Naive thymus-derived CD4-positive, alpha-beta T cell (primary cell): Measurements from ENCODE around the gene BLID. TPM values are rescaled to one million over a fixed set of nuclear protein-coding genes. Genes with fewer than 3 reads are reported as not detected.

Experiments
- ATAC-seq: fragments of 150-1000 bp; cut with Tn5 transposase; 2 replicates; pipeline ENCODE4 v1.10.0; 2021; ENCODE audit warnings: mild to moderate bottlenecking, moderate library complexity
- CTCF ChIA-PET: fragments of 350-600 bp; sonication (Branson Sonifier 250); formaldehyde crosslinking; loops from one replicate; lab custom pipeline; 2021; ENCODE audit warnings: antibody characterized with exemption; lab: Charles Lee
- POLR2A ChIA-PET: fragments of 350-600 bp; sonication (Branson Sonifier 250); formaldehyde crosslinking; loops from one replicate; lab custom pipeline; 2021; ENCODE audit warnings: antibody characterized with exemption, inconsistent platforms; lab: Charles Lee
- DNase-seq, 9 donors: peaks; one replicate each; pipeline versions ENCODE4 v3.0.0 to v3.0.0-alpha.2; 2020 to 2022; ENCODE audit warnings: mixed read lengths in 1 of 9
- H3K27ac ChIP-seq: one replicate; pipeline ENCODE4 v1.7.0; 2013; ENCODE audit warnings: mild to moderate bottlenecking, low read depth, low read length, moderate library complexity
- H3K27me3 ChIP-seq, 2 donors: one replicate each; pipeline ENCODE4 v1.7.0; 2013; ENCODE audit warnings: low read length in 2 of 2, mild to moderate bottlenecking in 2 of 2, moderate library complexity in 2 of 2; ENCODE audit not compliant: control insufficient read depth in 2 of 2, insufficient read depth in 2 of 2
- H3K36me3 ChIP-seq, 3 experiments: 1 replicate in 2 of 3; 2 replicates in 1 of 3; pipeline ENCODE4 v1.7.0; 2013; ENCODE audit warnings: low read length in 3 of 3, mild to moderate bottlenecking in 3 of 3, moderate library complexity in 1 of 3; ENCODE audit not compliant: insufficient read depth in 3 of 3, control insufficient read depth in 2 of 3
- H3K4me1 ChIP-seq, 2 donors: one replicate each; pipeline ENCODE4 v1.7.0; 2013; ENCODE audit warnings: low read length in 2 of 2, mild to moderate bottlenecking in 2 of 2, moderate library complexity in 1 of 2; ENCODE audit not compliant: control insufficient read depth in 2 of 2, insufficient read depth in 2 of 2
- H3K4me3 ChIP-seq: 2 replicates; pipeline ENCODE4 v1.7.0; 2013; ENCODE audit warnings: mild to moderate bottlenecking, low read length
- H3K9me3 ChIP-seq, 3 experiments: 1 replicate in 2 of 3; 2 replicates in 1 of 3; pipeline ENCODE4 v1.7.0; 2013; ENCODE audit warnings: low read length in 3 of 3; ENCODE audit not compliant: control insufficient read depth in 2 of 3
- H3K27ac Mint-ChIP-seq, 9 donors: one replicate each; pipeline ENCODE4 v1.8.0; 2020 to 2022; ENCODE audit warnings: mixed read lengths in 9 of 9, mild to moderate bottlenecking in 8 of 9, moderate library complexity in 5 of 9, inconsistent platforms in 2 of 9
- H3K27me3 Mint-ChIP-seq, 5 donors: one replicate each; pipeline ENCODE4 v1.8.0; 2021 to 2022; ENCODE audit warnings: mixed read lengths in 5 of 5, mild to moderate bottlenecking in 1 of 5
- H3K36me3 Mint-ChIP-seq, 5 donors: one replicate each; pipeline ENCODE4 v1.8.0; 2020 to 2022; ENCODE audit warnings: mixed read lengths in 5 of 5, mild to moderate bottlenecking in 3 of 5, inconsistent platforms in 1 of 5
- H3K4me1 Mint-ChIP-seq, 7 donors: one replicate each; pipeline ENCODE4 v1.8.0; 2020 to 2022; ENCODE audit warnings: mixed read lengths in 7 of 7, mild to moderate bottlenecking in 3 of 7, inconsistent platforms in 1 of 7
- H3K4me3 Mint-ChIP-seq, 10 donors: one replicate each; pipeline ENCODE4 v1.8.0; 2020 to 2022; ENCODE audit warnings: mild to moderate bottlenecking in 10 of 10, mixed read lengths in 10 of 10, moderate library complexity in 6 of 10, inconsistent platforms in 2 of 10
- H3K9me3 Mint-ChIP-seq, 11 donors: one replicate each; pipeline ENCODE4 v1.8.0; 2020 to 2022; ENCODE audit warnings: mixed read lengths in 11 of 11, mild to moderate bottlenecking in 4 of 11, inconsistent platforms in 1 of 11, moderate library complexity in 1 of 11
- intact Hi-C, 2 donors: fragments of 100-400 bp; cut with micrococcal nuclease; formaldehyde crosslinking; loops; one replicate each; pipeline ENCODE4 v1.15.1; 2023
- polyA plus RNA-seq, 2 donors: library from polyadenylated mRNA; unstranded; fragments of 300-500 nt; fragmentation: Illumina TruSeq; gene quantifications; one replicate each; pipeline ENCODE4 v1.2.3, GENCODE V29; 2021
- total RNA-seq, 6 experiments: library from RNA in 5 of 6; stranded (reverse) in 5 of 6; gene quantifications; 1 replicate in 5 of 6; 2 replicates in 1 of 6; pipeline ENCODE4 v1.2.3 and lab custom pipeline; 2021 to 2026

The BLID gene
- total and polyA plus RNA-seq, 7 experiments from 2014 or later, result not detected

DNA sequence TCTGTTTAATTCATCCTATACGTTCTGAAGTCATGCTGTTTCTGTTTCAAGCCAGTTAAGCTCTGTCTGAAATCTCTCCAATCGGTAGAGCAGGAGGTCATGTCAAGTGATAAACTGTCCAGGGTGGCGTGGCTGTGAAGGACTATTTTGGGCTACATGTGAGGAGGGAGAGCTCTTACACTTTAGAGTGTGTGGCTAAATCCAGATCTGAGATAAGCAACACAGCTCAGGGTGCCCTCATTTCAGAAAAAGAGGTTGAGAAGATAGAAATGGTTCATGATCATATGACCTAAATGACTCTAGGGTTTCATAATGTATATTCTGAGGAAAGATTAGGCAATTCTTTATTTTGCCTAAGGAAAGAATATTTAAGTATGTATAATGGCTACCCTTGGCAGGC, 8.4 kb downstream of the BLID start:
- Histone ChIP-seq H3K9me3 (no peaks in the 10 kb centered on the region), H3K36me3 (no peaks in the 10 kb centered on the region), H3K4me1 (no peaks in the 10 kb centered on the region), H3K27me3 (no peaks in the 10 kb centered on the region), H3K27ac (no peak overlapping the region), H3K4me3 (no peak overlapping the region)
- no peak overlapping the region for H3K27ac Mint-ChIP-seq
- no peak for DNase-seq
- H3K4me3 Mint-ChIP-seq, result no peak overlapping the region
- ATAC-seq, result no peak
- H3K4me1 Mint-ChIP-seq, result no peaks in the 10 kb centered on the region
- intact Hi-C loops, result no loop called here
- POLR2A ChIA-PET, result no interaction called here
- H3K9me3 Mint-ChIP-seq, result peaks cover 0 to 10% (median 0%) of the 10 kb centered on the region in 11 donors
- H3K27me3 Mint-ChIP-seq, result peaks cover 0 to 33% (median 24%) of the 10 kb centered on the region in 5 donors
- CTCF ChIA-PET, result no interaction called here
- no peaks in the 10 kb centered on the region for H3K36me3 Mint-ChIP-seq

- ATAC-seq, result no peak
- ChIA-PET CTCF (no interaction called here), POLR2A (no interaction called here)
- no peak overlapping the region for H3K27ac Mint-ChIP-seq
- H3K4me1 ChIP-seq, result no peaks in the 10 kb centered on the region
- H3K4me3 Mint-ChIP-seq, result no peak overlapping the region
- H3K4me1 Mint-ChIP-seq, result no peaks in the 10 kb centered on the region
- no peak for DNase-seq
- H3K9me3 Mint-ChIP-seq, result peaks cover 0 to 10% (median 0%) of the 10 kb centered on the region in 11 donors
- H3K36me3 ChIP-seq, result no peaks in the 10 kb centered on the region
- H3K9me3 ChIP-seq, result no peaks in the 10 kb centered on the region
- H3K27ac ChIP-seq, result no peak overlapping the region
- intact Hi-C loops, result no loop called here
- no peak overlapping the region for H3K4me3 ChIP-seq
- peaks cover 0 to 33% (median 24%) of the 10 kb centered on the region in 5 donors for H3K27me3 Mint-ChIP-seq
- peaks cover 0 to 3% of the 10 kb centered on the region in 2 donors for H3K27me3 ChIP-seq
- H3K36me3 Mint-ChIP-seq, result no peaks in the 10 kb centered on the region
Measured at GRCh38 chr11:122107045-122107444, 9.0 kb downstream of the BLID start.

- H3K36me3 ChIP-seq, result no peaks in the 10 kb centered on the region
- peaks cover 0 to 12% (median 6%) of the 10 kb centered on the region in 7 donors for H3K4me1 Mint-ChIP-seq
- H3K4me3 Mint-ChIP-seq, result no peak overlapping the region
- H3K27ac ChIP-seq, result no peak overlapping the region
- intact Hi-C loops, result no loop called here
- H3K27me3 Mint-ChIP-seq, result peaks cover 11 to 30% (median 25%) of the 10 kb centered on the region in 5 donors
- POLR2A ChIA-PET, result no interaction called here
- H3K9me3 ChIP-seq, result no peaks in the 10 kb centered on the region
- peaks cover 0 to 10% (median 0%) of the 10 kb centered on the region in 11 donors for H3K9me3 Mint-ChIP-seq
- no peaks in the 10 kb centered on the region for H3K4me1 ChIP-seq
- peaks cover 0 to 5% of the 10 kb centered on the region in 2 donors for H3K27me3 ChIP-seq
- ATAC-seq (no peak), DNase-seq (no peak)
- H3K27ac Mint-ChIP-seq, result no peak overlapping the region
- no peaks in the 10 kb centered on the region for H3K36me3 Mint-ChIP-seq
- CTCF ChIA-PET, result no interaction called here
- H3K4me3 ChIP-seq, result no peak overlapping the region
Measured at GRCh38 chr11:122105044-122105758, 10.8 kb downstream of the BLID start.

GRCh38 chr11:122104341-122104740, 11.7 kb downstream of the BLID start:
- H3K4me1 ChIP-seq, result no peaks in the 10 kb centered on the region
- intact Hi-C loops, result no loop called here
- DNase-seq, result no peak
- peaks cover 0 to 5% of the 10 kb centered on the region in 2 donors for H3K27me3 ChIP-seq
- Mint-ChIP-seq H3K27ac (no peak overlapping the region), H3K27me3 (peaks cover 18 to 32% (median 29%) of the 10 kb centered on the region in 5 donors), H3K36me3 (no peaks in the 10 kb centered on the region), H3K4me3 (no peak overlapping the region), H3K9me3 (peaks cover 0 to 6% (median 0%) of the 10 kb centered on the region in 11 donors), H3K4me1 (peaks cover 0 to 18% (median 7%) of the 10 kb centered on the region in 7 donors)
- no peak overlapping the region for H3K27ac ChIP-seq
- POLR2A ChIA-PET, result no interaction called here
- H3K4me3 ChIP-seq, result no peak overlapping the region
- H3K9me3 ChIP-seq, result no peaks in the 10 kb centered on the region
- no peaks in the 10 kb centered on the region for H3K36me3 ChIP-seq
- no peak for ATAC-seq
- CTCF ChIA-PET, result no interaction called here

- ChIA-PET CTCF (no interaction called here), POLR2A (no interaction called here)
- Mint-ChIP-seq H3K27ac (no peak overlapping the region), H3K36me3 (no peaks in the 10 kb centered on the region), H3K4me1 (peaks cover 0 to 18% (median 7%) of the 10 kb centered on the region in 7 donors), H3K27me3 (peaks cover 22 to 38% (median 29%) of the 10 kb centered on the region in 5 donors), H3K4me3 (no peak overlapping the region), H3K9me3 (peaks cover 0 to 5% (median 0%) of the 10 kb centered on the region in 11 donors)
- Histone ChIP-seq H3K27me3 (peaks cover 0 to 5% of the 10 kb centered on the region in 2 donors), H3K36me3 (no peaks in the 10 kb centered on the region), H3K27ac (no peak overlapping the region), H3K4me1 (no peaks in the 10 kb centered on the region), H3K4me3 (no peak overlapping the region), H3K9me3 (no peaks in the 10 kb centered on the region)
- intact Hi-C loops, result no loop called here
- ATAC-seq (no peak), DNase-seq (no peak)
Measured at GRCh38 chr11:122103726-122104125, 12.3 kb downstream of the BLID start.

DNA sequence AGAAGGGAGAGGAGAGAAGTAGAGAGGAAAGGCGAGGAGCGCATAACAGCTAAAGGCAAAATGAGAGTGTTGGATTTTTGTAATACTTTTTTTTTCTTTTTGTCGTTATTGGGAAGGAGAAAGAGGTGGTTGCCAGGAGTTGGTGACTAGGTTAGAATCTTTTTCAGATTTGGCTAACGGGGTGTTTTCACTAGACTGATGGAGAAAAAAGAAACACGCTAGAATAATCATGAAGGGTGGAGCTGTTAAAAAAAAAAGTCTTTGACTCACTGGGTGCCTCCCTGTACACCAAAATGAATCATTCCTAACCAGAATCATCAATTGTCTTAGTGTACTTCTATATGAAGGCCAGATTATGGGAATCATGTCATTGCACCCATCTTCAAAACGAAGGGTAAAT, 12.7 kb downstream of the BLID start:
- H3K27me3 Mint-ChIP-seq, result peaks cover 23 to 42% (median 29%) of the 10 kb centered on the region in 5 donors
- POLR2A ChIA-PET, result no interaction called here
- no peak overlapping the region for H3K27ac ChIP-seq
- intact Hi-C loops, result no loop called here
- no peaks in the 10 kb centered on the region for H3K36me3 Mint-ChIP-seq
- no peak for DNase-seq
- no peaks in the 10 kb centered on the region for H3K36me3 ChIP-seq
- no peaks in the 10 kb centered on the region for H3K9me3 ChIP-seq
- H3K4me3 ChIP-seq, result no peak overlapping the region
- H3K4me1 ChIP-seq, result no peaks in the 10 kb centered on the region
- CTCF ChIA-PET, result no interaction called here
- H3K9me3 Mint-ChIP-seq, result peaks cover 0 to 5% (median 0%) of the 10 kb centered on the region in 11 donors
- peaks cover 0 to 5% of the 10 kb centered on the region in 2 donors for H3K27me3 ChIP-seq
- H3K27ac Mint-ChIP-seq, result no peak overlapping the region
- no peak overlapping the region for H3K4me3 Mint-ChIP-seq
- peaks cover 0 to 18% (median 7%) of the 10 kb centered on the region in 7 donors for H3K4me1 Mint-ChIP-seq
- ATAC-seq, result no peak

- no peak for DNase-seq
- Histone ChIP-seq H3K27me3 (peaks cover 0 to 10% of the 10 kb centered on the region in 2 donors), H3K9me3 (no peaks in the 10 kb centered on the region), H3K4me3 (no peak overlapping the region), H3K36me3 (no peaks in the 10 kb centered on the region), H3K27ac (no peak overlapping the region), H3K4me1 (no peaks in the 10 kb centered on the region)
- no peak for ATAC-seq
- peaks cover 0 to 18% (median 7%) of the 10 kb centered on the region in 7 donors for H3K4me1 Mint-ChIP-seq
- ChIA-PET CTCF (no interaction called here), POLR2A (no interaction called here)
- intact Hi-C loops, result no loop called here
- no peak overlapping the region for H3K27ac Mint-ChIP-seq
- peaks cover 0 to 5% (median 0%) of the 10 kb centered on the region in 11 donors for H3K9me3 Mint-ChIP-seq
- H3K27me3 Mint-ChIP-seq, result peaks cover 32 to 51% (median 37%) of the 10 kb centered on the region in 5 donors
- no peaks in the 10 kb centered on the region for H3K36me3 Mint-ChIP-seq
- no peak overlapping the region for H3K4me3 Mint-ChIP-seq
Measured at GRCh38 chr11:122102426-122102825, 13.6 kb downstream of the BLID start.
